ENCODE data around the gene GCC2.
"Not testable (repeated sequence)": the region's sequence is repeated elsewhere in the genome, so short reads cannot be mapped to it uniquely, and the experiment has no call there.

GCC2 gene

GRCh38 chr2:108441712-108442111 lies 7.3 kb upstream of the GCC2 start:
- no peak for DNase-seq

- no peak for DNase-seq
Measured at GRCh38 chr2:108444941-108445840, 3.8 kb upstream of the GCC2 start.

DNA sequence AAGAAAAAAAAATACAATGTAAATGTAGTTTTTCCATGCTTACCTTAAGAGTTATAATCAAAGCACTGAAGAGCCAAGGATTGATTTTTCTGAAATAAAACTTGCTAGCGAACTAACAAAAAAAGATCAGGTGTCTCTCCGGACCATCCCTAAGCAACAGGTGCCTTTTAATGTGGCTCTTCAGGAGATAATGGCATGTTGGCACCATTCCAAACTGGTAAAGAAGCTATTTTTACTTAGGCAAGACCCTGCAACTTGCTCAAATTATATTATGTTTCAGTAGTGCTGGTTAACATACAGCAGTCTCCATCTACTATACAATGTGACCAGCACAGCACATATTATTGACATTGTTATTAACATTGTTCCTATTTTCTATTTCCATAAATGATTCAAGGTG lies 2.3 kb upstream of the GCC2 start:
- DNase-seq: peak; percentile 42

DNA sequence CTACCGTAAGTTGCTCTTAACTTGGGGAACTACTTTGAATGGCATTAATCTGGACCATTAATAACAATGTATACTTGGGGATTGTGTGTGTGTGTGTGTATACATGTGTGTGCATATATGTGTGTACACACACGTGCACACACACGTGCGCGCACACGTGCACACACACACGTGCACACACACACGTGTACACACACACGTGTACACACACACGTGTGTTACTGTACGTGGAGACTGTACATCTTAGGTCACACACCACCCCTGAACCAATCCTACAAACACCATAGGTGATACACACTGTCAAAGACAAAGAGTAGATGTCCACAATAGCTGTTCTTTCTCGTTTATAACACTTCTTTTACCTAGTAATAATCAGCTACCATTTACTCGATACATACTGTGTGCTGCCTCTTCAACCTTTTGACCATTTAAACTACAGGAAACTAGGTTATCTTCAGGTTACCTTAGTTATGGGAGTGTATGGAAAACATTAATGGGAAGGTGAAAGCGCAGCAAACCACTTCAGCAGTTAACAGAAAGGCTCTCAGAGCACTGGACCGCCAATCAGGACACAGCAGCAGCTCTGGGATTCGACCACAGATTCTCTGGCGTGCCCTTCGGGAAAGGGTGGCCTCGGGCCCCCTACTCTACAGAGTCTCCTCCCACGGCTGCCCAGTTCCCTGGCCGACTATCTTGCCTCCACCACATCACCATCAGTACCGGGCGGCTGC lies 894 bp upstream of the GCC2 start:
- DNase-seq: no peak

GRCh38 chr2:108449410-108450130 lies 564 bp downstream of the GCC2 start:
- no peak for DNase-seq

- no peak for DNase-seq
Measured at GRCh38 chr2:108450863-108451262, 1.9 kb downstream of the GCC2 start.

DNA sequence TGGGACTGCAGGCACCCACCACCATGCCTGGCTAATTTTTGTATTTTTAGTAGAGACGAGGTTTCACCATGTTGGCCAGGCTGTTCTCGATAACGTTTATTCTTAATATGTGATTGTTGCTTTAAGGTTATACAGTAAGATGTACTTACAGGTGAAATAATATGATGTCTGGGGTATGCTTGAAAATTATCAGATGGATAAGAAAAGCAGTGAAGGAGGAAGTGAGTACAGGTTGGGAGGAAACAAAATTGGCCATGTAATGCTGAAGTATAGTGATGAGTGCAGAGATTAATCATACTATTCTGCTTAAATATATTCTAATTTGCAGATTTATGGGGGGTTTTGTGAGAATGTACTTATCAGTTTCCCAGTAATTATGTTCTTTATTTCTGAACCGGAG lies 3.0 kb downstream of the GCC2 start:
- DNase-seq: no peak

DNA sequence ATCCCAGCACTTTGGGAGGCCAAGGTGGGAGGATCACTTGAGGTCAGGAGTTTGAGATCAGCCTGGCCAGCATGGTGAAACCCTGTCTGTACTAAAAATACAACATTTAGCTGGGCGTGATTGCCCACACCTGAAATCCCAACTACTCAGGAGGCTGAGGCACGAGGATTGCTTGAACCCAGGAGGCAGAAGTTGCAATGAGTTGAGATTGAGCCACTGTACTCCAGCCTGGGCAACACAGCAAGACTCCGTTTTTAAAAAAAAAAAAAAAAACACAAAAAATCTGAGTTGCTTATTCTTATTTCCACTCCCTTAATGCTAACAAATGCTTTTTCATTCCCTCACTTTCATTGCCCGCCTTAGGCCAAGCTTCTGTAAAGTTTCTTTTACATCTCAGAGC lies 4.5 kb downstream of the GCC2 start:
- not testable (repeated sequence) for DNase-seq

GRCh38 chr2:108454440-108454839 lies 5.4 kb downstream of the GCC2 start:
- DNase-seq: no peak

DNA sequence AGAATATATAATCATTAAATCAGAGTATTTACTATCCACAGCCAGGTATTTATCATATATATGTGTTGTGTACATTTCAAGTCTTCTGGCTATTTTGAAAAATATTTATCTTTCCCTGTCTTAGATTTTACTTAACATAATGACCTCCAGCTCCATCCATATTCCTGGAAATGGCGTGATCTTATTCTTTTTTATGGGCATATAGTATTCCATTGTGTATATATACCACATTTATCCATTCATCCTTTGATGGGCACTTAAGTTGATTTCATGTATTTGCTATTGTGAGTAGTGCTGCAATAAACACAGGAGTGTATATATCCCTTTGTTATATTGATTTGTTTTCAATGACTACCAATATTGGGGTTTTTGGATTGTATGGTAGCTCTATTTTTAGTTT lies 6.6 kb downstream of the GCC2 start:
- no peak for DNase-seq

- DNase-seq: no peak
Measured at GRCh38 chr2:108458082-108458481, 9.1 kb downstream of the GCC2 start.

DNA sequence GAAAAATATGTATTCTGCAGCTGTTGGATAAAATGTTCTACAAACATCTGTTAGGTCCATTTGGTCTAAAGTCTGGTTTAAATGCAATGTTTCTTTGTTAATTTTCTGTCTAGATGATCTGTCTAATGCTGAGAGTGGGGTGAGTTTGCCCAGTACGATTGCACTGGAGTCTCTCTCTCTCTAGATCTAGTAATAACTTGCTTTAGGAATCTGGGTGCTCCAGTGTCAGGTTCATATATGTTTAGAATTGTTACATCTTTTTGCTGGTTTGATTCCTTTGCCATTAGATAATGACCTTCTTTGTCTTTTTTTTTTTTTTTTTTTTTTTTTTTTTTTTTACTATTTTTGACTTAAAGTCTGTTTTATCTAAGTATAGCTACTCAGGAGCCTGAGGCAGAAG lies 10.4 kb downstream of the GCC2 start:
- no peak for DNase-seq

- DNase-seq: no peak
Measured at GRCh38 chr2:108460345-108461037, 11.5 kb downstream of the GCC2 start.

DNA sequence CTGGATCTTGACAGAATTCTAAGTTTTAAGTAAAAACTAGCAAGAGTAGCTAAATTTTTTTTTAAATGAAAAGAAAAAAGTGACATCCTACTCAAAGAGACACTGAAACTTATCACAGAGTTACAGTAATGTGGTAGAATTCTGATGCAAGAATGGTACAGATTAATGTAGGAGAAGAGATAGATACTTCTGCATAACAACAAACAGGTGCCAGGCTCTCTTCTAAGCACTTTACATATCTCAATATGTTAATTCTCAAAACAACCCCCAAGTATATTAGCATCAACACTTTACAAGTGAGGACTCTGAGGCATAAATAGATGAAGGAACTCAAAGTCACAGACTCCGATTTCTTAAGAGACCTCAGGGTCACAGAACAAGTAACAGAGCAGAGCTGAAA lies 28.1 kb downstream of the GCC2 start:
- no peak for DNase-seq

DNA sequence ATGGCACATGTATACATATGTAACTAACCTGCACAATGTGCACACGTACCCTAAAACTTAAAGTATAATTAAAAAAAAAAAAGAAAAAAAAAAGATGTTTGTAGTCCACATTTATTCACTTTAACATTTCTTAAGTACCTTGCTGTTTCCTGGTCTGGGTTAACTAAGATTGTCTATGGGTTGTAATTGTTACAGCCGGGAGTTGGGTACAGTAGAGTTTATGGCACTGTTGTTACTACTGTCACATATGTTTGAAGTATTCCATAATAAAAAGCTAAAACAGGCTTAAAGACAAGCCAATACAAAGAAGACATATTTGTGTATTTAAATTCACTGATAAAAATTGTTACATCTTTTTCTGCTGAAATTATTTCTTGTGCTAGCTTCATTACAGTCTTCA lies 36.2 kb downstream of the GCC2 start:
- no peak for DNase-seq

DNA sequence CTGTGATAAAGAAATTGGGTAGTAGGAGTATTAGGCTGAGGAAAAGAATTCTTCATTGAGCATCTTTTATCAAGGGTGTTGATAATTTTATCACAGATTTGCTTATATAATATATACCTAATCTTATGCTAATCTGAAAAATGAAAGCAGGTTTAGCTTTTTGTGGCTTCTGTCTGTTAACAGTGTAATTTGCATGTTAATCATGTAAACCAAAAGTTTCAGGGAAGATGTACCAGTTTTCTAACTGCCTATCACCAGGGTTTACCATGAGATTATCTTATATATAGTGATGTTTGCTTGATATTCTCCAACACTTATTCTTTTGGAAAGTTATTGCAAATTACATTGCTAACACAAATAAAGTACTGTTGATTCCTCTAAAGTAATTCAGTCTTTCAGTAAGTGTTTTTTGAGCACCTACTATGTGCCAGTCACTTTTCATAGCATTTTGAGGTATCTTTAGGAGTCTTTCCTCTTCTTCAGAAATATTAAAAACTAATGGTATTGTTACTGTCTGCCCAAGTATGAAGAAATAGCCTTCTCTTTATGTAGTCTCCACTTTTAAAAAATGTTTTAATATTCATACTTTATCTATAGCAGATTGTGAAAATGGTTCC lies 41.6 kb downstream of the GCC2 start:
- DNase-seq: no peak

- DNase-seq: no peak
Measured at GRCh38 chr2:108491848-108492247, 42.8 kb downstream of the GCC2 start.

DNA sequence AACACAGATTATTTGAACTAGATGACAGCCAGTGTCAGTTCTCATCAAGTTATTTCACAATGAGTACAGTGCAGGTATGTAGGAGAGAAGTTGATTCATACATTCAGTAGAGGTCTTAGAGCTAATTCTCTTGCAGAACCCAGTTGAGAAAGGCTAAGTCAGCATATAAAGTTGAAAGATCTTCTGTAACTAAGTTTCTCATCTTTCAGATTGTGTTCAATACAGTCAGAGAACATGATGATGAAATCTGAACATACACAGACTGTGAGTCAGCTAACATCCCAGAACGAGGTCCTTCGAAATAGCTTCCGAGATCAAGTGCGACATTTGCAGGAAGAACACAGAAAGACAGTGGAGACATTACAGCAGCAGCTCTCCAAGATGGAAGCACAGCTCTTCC lies 43.4 kb downstream of the GCC2 start:
- DNase-seq: no peak

DNA sequence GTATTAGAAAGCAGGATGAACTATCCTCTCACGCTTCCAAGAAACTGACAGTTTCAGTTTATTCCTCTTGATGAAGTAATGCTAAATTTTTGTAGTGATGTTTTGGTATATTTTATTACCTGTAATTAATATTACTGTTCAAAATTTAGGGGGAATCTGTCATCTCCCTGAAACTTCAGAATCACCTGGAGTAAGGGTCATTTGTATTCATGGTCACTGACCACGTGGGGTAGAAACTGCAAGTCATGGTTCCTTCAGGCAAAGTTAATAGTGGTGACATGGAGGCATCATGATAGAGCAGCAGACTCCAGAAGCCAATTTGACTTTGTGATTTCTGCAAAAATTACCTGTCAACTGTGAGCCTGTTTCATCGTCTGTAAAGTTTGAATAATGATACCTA lies 47.2 kb downstream of the GCC2 start:
- not testable (repeated sequence) for DNase-seq

DNA sequence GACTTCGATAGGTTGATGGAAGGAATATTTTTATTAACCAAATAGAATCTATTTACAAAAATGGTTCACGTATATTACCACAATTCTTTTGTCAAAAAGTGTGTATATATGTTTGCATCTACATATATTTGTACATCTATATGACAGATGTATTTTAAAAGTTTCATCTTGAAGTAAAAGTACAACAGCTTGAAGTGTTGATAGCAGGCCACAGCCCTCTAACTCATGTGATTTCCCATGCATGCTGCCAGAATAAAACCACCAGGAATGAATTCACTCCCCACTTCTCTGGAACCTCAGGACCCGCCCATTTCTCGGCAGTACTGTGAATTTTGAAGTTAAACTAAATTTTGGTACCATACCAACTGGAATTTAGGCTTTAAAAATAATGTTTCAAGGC lies 58.6 kb downstream of the GCC2 start:
- DNase-seq: not testable (repeated sequence)

DNA sequence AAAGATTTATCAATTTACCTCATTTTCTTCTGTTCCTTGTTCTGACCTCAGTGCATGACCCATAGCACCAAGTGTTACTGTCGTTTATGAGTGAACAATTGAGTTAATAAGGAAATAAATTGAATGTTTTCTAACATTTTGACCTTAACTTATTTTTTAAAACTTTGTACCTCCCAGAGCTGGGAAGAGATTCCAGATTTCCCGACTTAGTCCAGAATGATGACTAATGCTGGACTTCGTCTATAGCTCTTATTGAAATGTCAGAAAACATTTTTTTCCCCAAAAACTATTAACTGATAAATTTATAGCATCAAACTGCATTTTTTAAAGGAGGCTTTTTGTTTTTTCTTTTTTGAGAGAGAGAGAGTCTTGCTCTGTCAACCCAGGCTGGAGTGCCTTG lies 63.4 kb downstream of the GCC2 start:
- not testable (repeated sequence) for DNase-seq

DNA sequence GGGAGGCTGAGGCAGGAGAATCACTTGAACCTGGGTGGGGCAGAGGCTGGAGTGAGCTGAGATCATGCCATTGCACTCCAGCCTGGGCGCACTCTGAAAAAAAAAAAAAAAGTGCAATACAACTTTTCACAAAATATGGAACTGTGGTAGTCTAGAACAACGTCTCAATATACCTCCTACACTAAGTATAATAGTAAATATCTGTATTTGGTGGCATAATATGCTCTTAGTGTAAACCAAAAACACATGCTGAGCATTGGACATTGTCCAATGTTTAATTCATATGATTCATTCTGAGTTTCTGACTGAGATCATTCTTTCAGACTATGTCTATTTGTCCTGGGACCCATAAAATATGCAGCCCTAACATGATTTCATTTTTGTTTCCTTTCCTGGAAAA lies 65.5 kb downstream of the GCC2 start:
- DNase-seq: not testable (repeated sequence)

DNA sequence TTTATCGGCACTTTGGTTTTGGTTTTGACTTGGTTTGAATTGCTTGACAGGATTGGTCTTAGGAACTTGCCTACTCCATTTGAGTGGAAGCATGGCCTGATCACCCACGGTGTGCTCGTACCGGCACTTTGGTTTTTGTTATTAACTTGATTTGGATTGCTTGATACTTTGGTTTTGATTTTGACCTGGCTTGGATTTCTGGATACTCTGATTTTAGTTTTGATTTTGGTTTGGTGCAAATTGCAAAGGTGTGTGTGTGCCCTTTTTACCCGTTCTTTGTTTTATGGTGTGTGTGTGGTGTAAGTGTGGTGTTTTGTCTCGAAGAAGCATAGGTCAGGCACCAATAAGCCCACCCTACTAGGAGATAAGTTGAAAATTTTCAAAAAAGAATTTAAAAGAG lies 75.7 kb downstream of the GCC2 start:
- not testable (repeated sequence) for DNase-seq
